GM18868 (cell line): ENCODE measurements around the gene DKK2.
"Not testable (repeated sequence)": the region's sequence is repeated elsewhere in the genome, so short reads cannot be mapped to it uniquely, and the experiment has no call there.

ENCODE experiments used
- ATAC-seq: cut with Tn5 transposase; IDR thresholded peaks from one replicate; pipeline ENCODE4 v1.9.1; 2021; ENCODE audit warnings: mild to moderate bottlenecking, moderate library complexity; ENCODE audit not compliant: unreplicated experiment

DKK2 gene

GRCh38 chr4:106914223-106914622 is 121.9 kb downstream of the DKK2 start:
- no peak for ATAC-seq

DNA sequence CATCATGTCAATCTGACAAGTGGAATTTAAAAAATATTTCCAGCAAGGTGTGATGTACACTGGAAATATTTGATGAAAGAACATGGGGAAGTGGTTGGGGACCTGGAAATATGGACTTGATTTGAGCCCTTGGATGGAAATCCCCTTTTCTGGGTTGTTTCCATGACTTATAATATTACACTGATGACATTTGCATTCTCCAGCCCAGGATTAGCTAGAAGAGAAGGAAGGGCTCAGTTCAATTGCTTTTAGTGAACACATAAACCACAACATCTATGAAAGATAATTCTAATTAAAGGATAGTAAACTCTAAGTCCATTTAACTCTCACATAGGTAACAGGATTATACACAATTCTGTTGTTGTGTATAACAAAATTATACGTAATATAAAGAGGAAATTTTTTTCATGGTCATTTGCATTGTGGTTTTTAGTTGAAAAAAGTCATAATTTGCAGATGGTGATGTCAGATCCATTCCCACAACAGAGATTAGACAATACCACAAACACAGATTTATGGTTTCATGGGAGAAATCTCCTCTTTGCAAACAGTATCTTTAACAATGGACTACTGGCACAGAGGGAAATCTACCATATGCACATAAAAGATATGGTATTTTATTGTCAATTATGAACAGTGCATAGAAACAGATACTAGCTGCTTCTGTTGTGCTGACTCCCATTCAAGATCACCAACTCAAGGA is 126.5 kb downstream of the DKK2 start:
- no peak for ATAC-seq

DNA sequence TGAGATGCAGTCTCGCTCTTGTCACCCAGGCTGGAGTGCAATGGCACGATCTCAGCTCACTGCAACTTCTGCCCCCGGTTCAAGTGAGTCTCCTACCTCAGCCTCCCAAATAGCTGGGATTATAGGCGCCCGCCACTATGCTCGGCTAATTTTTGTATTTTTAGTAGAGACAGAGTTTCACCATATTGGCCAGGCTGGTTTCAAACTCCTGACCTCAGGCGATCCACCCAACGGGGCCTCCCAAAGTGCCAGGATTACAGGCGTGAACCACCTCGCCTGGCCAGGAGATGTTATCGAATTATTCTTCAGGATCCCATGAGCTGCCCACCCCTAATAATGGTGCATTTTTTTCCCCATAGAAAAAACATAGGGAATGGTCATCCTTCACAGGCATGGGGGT is 128.1 kb downstream of the DKK2 start:
- not testable (repeated sequence) for ATAC-seq

GRCh38 chr4:106907216-106907615 is 128.9 kb downstream of the DKK2 start:
- ATAC-seq: no peak

DNA sequence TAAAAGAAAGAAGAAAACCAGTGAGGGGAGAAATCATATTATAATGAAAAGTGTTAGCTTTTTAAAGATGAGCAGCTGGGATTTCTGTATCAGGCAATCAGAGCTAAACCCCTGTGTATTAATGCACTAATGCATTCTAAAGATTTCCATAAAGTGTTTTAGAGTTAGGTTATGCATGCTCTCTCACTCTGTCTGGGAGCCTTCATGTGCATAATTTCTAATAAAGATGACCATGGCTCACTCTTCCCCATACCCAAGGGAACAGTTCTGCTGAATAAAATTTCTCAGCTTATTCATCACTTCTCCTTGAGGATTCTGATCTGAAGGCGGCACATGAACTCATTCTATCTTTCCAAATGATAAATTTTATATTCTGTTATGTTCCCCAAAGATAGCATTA is 129.4 kb downstream of the DKK2 start:
- ATAC-seq: no peak

DNA sequence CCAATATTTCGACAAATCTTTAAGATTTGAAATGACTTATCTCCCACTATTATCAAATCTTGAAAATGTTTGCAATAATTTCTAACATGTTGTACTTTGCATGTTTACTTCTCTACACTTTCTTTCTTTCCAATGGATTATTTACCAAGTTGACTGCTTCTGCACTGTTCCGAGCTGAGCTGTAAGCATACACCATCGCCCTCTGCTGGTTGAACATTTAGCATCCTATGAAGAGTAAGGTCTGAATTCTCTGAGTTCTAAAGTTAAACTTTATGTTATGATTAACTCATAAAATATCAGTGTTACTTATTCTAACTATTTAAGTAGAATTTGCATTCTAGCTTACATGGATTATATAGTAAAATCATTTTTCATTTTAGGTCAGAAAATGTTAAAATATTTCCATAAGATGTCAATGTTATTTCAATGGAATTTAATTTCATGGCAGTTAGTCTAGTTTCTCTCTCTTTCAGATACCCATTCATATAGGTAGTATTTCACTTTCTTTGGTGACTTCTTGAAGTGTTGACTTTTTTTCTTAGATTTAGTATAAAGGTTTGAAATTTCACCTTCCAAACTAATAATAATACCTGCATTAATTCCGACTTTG is 137.4 kb downstream of the DKK2 start:
- ATAC-seq: peak; percentile 97

- ATAC-seq: no peak
Observed at GRCh38 chr4:106893903-106894302, 142.2 kb downstream of the DKK2 start.

DNA sequence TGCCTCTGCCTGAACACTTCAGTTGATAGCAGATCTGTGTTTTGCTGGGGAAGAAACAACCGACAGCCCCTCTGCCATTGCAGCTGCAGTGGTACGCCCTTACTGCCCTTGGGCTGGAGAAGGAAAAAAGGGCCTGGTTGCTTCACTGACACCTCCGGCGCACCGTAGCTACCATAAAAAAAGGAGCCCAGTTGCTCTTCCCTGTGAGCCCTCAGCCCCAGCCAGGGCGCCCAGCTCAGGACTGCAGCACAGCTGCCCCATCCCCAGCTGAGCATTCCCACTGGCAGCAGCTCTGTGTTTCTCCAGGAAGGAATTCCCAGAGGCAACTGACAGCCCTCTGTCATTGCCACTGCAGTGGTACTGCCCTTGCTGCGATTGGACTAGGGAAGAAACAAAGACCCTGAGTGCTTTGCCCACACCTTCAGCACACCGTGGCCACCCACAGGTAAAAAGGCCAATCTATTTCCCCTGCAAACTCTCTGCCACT is 142.7 kb downstream of the DKK2 start:
- no peak for ATAC-seq

DNA sequence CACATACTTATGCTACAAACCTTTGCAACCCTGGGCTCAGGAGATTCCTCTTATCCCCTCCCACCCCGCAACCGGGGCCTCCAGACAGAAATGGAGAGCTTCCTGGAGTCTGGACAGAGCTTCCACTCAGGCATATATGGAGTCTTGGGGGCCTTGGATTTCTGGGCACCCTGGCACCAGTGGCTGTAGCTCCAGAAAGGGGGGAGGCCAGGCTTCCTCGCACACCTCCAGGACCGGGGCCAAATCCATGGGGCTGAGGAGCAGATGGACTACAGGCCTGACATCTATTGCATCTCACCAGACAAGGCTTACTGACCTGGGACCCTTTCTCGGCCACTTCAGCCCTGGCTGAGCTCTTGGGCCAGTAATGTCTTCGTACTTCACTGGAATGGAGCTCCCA is 143.3 kb downstream of the DKK2 start:
- ATAC-seq: no peak

- ATAC-seq: no peak
Observed at GRCh38 chr4:106875340-106875739, 160.8 kb downstream of the DKK2 start.
